ENCODE measurements around the gene GRIP1.
A peak's percentile ranks its signal among the peaks of the same experiment; 100 is the strongest.
"Not testable (repeated sequence)": the region's sequence is repeated elsewhere in the genome, so short reads cannot be mapped to it uniquely, and the experiment has no call there.

GRIP1 gene

DNA sequence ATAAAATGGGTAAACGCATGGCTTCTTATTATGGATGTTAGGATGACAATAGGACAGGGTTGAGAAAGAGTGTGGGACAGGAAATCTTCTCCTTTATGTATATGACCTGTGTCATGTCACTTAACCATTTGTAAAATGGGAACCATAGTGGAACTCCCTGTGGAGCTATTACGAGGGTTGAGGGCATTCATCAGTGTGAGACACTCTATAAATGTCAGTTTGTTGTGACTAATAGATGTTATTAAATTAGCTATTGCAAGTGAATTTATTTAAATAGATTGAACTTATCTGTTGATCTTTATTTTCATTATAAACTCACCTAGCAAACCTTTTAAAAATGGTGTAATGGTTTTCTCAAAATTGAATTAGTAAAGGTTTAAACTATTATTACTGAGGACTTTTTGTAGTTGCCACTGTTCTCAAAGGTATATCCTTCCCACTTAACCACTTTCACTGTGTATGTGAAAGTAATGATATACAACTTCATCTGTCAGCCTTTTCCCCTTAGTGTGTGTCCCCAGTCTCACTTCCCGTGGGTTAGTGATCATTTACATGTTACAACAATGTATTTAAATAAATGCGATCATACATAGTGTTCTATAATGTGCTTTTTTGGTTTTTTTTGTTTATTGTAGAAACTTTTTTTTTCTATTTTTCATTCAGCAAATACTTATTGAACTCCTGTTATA, 359.5 kb downstream of the GRIP1 start:
- no peak overlapping the region for H3K4me3 ChIP-seq (ENCODE audit: low read depth, low read length)
- DNase-seq (ENCODE audit: low read depth), result no peak

DNA sequence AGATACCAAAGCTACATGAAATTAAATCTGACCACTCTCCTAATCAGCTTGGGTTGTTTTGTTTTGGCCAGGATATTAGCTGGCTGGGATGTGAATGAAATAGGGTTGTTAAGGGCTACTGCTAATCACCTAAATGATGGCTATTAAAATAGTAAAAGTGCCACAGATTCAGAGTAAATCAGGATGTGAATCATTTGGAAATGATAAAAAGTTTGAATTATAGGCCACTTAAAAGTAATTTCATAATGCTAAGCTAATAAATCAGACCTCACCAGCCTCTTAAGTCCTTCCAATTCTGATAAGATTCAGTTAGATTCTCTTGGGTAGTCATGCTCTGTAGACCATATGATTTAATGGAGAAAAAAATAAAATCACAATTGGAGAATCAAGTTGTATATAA, 364.6 kb downstream of the GRIP1 start:
- no peak for DNase-seq (ENCODE audit: low read depth)
- TF ChIP-seq, protein P1, sequence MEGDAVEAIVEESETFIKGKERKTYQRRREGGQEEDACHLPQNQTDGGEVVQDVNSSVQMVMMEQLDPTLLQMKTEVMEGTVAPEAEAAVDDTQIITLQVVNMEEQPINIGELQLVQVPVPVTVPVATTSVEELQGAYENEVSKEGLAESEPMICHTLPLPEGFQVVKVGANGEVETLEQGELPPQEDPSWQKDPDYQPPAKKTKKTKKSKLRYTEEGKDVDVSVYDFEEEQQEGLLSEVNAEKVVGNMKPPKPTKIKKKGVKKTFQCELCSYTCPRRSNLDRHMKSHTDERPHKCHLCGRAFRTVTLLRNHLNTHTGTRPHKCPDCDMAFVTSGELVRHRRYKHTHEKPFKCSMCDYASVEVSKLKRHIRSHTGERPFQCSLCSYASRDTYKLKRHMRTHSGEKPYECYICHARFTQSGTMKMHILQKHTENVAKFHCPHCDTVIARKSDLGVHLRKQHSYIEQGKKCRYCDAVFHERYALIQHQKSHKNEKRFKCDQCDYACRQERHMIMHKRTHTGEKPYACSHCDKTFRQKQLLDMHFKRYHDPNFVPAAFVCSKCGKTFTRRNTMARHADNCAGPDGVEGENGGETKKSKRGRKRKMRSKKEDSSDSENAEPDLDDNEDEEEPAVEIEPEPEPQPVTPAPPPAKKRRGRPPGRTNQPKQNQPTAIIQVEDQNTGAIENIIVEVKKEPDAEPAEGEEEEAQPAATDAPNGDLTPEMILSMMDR (conservative IDR thresholded peaks at IDR 0.05; ENCODE audit: low read depth, low read length), result no peak
- H3K4me3 ChIP-seq (ENCODE audit: low read depth, low read length), result no peak overlapping the region

More for the DNA sequence above, 359.5 kb downstream of the GRIP1 start:
- TF ChIP-seq, protein P1 (conservative IDR thresholded peaks at IDR 0.05; ENCODE audit: low read depth, low read length), result no peak

DNA sequence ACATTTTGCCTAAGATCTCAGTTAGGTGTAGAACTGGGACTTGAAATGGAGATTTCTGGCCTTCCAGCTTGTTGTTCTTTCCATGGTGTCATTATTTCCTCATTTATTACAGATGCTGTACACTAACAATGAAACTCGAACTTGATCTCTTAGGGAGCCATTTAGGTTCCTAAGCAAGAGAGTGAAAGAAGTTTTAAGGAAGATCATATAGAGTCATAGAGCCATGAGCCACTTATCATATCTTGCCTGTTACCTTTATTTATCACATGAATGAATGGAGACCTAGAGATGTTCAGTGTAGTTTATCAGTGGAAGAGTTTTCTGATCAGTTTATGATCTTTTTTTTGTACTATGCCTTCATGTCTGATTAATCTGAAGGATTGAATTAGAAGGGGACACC, 366.7 kb downstream of the GRIP1 start:
- H3K4me3 ChIP-seq (ENCODE audit: low read depth, low read length), result no peak overlapping the region
- no peak for DNase-seq (ENCODE audit: low read depth)
- TF ChIP-seq, protein P1 (conservative IDR thresholded peaks at IDR 0.05; ENCODE audit: low read depth, low read length), result no peak

DNA sequence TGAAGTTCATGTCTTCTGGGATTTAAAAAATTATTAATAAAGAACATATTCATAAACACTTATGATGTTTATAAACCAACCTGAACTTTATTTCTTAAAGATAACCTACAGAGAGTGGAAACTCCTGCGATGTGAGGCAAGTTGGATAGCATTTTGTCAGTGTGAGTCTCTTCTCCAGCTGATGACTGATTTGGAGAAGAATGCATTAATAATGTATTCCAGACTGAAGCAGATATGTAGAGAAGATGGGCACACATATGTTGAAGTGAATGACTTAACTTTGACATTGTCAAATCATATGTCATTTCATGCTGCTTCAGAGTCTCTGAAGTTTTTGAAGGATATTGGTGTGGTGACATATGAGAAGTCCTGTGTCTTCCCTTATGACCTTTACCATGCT, 369.3 kb downstream of the GRIP1 start:
- TF ChIP-seq, protein P1 (conservative IDR thresholded peaks at IDR 0.05; ENCODE audit: low read depth, low read length), result no peak
- no peak for DNase-seq (ENCODE audit: low read depth)
- H3K4me3 ChIP-seq (ENCODE audit: low read depth, low read length), result no peak overlapping the region

DNA sequence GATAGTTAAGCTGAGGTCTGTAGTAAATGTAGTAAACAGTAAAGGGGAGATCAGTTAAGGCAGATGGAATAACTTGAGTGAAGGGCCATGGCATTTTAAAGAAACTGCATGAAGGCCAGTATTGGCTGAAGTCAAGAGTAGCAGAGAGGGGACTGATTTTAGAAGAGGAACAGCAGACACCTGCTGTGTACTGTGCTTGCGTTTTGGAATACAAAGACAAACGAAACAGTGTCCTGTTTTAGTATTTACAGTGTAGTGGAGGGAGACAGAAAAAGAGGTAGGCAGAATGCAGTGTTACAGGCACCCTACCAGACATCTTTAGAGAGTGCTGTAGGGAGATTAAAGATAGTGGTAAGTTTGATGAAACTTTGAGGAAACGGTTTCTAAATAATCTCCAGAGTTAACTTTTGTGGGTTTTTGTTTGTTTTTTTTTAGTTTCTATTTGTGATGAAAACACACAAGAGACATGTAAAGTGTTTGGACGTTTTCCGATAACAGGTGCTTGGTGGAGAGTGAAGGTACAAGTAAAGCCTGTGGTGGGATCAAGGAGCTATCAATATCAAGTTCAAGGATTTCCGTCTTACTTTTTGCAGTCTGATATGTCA, 374.5 kb downstream of the GRIP1 start:
- no peak overlapping the region for H3K4me3 ChIP-seq (ENCODE audit: low read depth, low read length)
- no peak for DNase-seq (ENCODE audit: low read depth)
- TF ChIP-seq, protein P1 (conservative IDR thresholded peaks at IDR 0.05; ENCODE audit: low read depth, low read length), result no peak

DNA sequence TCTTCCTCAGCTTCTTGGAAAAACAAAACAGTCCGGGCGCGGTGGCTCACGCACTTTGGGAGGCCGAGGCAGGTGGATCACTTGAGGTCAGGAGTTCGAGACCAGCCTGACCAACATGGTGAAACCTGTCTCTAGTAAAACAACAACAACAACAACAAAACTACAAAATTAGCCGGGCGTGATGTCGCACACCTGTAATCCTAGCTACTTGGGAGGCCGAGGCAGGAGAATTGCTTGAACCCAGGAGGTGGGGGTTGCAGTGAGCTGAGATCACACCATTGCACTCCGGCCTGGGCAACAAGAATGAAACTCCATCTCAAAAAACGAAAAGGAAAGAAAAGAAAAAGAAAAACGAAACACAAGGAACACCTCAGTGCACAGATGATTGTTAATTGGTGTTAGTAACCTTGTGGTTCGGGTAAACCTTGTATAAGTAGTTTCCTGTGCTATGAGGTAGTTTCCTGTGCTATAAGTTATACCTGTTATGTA, 375.5 kb downstream of the GRIP1 start:
- not testable (repeated sequence) for H3K4me3 ChIP-seq (ENCODE audit: low read depth, low read length); DNase-seq (ENCODE audit: low read depth)

DNA sequence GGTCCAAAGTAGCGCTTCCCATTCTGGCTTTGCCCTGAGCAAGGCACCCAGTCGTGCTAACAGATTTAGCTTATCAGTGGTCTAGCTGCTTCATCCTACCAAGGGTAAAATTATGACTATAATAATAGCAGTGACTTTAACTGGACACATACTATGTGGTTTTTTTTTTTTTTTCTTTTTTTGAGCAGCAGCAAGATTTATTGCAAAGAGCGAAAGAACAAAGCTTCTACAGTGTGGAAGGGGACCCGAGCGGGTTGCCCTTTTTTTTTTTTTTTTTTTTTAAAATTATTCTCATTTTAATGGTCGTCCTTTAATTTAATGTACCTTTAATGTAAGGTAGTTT, 376.1 kb downstream of the GRIP1 start:
- no peak for DNase-seq (ENCODE audit: low read depth)
- peak overlapping the region; percentile 72 for H3K4me3 ChIP-seq (ENCODE audit: low read depth, low read length)
- TF ChIP-seq, protein P1 (conservative IDR thresholded peaks at IDR 0.05; ENCODE audit: low read depth, low read length), result no peak
